ENCODE data around the gene CCL27.
"Not testable (repeated sequence)": the region's sequence is repeated elsewhere in the genome, so short reads cannot be mapped to it uniquely, and the experiment has no call there.

Gene CCL27

GRCh38 chr9:34648673-34649072 lies 13.8 kb downstream of the CCL27 start:
- no peak for DNase-seq

- no peak for DNase-seq
Measured at GRCh38 chr9:34647651-34648050, 14.8 kb downstream of the CCL27 start.

- DNase-seq = no peak
Measured at GRCh38 chr9:34647084-34647403, 15.4 kb downstream of the CCL27 start.

- DNase-seq = peak; percentile 95 to 98
Measured at GRCh38 chr9:34646211-34647083, 16.0 kb downstream of the CCL27 start, which contains the start of gene GALT. GALT (plus strand) TSS chr9:34646675; CDS start chr9:34646705, 30 bp downstream.

- DNase-seq = no peak
Measured at GRCh38 chr9:34644766-34645314, 17.6 kb downstream of the CCL27 start.

- DNase-seq = no peak
Measured at GRCh38 chr9:34642679-34643078, 19.8 kb downstream of the CCL27 start.

- not testable (repeated sequence) for DNase-seq
Measured at GRCh38 chr9:34639322-34639721, 23.1 kb downstream of the CCL27 start.

- no peak for DNase-seq
Measured at GRCh38 chr9:34638138-34638445, 24.4 kb downstream of the CCL27 start.

- peak; percentile 91 to 93 for DNase-seq
Measured at GRCh38 chr9:34637356-34638137, 24.9 kb downstream of the CCL27 start, which contains the start of gene SIGMAR1. SIGMAR1 (minus strand) TSS chr9:34637787; CDS start chr9:34637697, 90 bp downstream.

GRCh38 chr9:34636791-34637355 lies 25.6 kb downstream of the CCL27 start:
- no peak for DNase-seq

- DNase-seq = no peak
Measured at GRCh38 chr9:34635556-34635955, 26.9 kb downstream of the CCL27 start.

GRCh38 chr9:34634551-34635248 lies 27.8 kb downstream of the CCL27 start:
- DNase-seq = no peak

- DNase-seq = peak; percentile 66 to 71
Measured at GRCh38 chr9:34633851-34634550, 28.5 kb downstream of the CCL27 start.

GRCh38 chr9:34633166-34633565 lies 29.3 kb downstream of the CCL27 start:
- no peak for DNase-seq

- DNase-seq = no peak
Measured at GRCh38 chr9:34630402-34631154, 31.9 kb downstream of the CCL27 start.

GRCh38 chr9:34629491-34629808 lies 33.0 kb downstream of the CCL27 start:
- no peak for DNase-seq

- DNase-seq = peak; percentile 39 to 55
Measured at GRCh38 chr9:34628656-34629490, 33.6 kb downstream of the CCL27 start, which contains the start of gene ARID3C. ARID3C (minus strand) TSS chr9:34629066; CDS start chr9:34628014, 1,052 bp downstream.

- DNase-seq = no peak
Measured at GRCh38 chr9:34627716-34628655, 34.5 kb downstream of the CCL27 start.

- DNase-seq = no peak
Measured at GRCh38 chr9:34625186-34625486, 37.3 kb downstream of the CCL27 start.
